ENCODE results near the gene NPAS2. TPM values are rescaled to one million over a fixed set of nuclear protein-coding genes. Genes with fewer than 3 reads are reported as not detected.
A peak's percentile ranks its signal among the peaks of the same experiment; 100 is the strongest.

The NPAS2 gene
- total RNA-seq, 4 donors from 2014 or later: 7.7 to 83.2 (median 15.1) TPM

DNA sequence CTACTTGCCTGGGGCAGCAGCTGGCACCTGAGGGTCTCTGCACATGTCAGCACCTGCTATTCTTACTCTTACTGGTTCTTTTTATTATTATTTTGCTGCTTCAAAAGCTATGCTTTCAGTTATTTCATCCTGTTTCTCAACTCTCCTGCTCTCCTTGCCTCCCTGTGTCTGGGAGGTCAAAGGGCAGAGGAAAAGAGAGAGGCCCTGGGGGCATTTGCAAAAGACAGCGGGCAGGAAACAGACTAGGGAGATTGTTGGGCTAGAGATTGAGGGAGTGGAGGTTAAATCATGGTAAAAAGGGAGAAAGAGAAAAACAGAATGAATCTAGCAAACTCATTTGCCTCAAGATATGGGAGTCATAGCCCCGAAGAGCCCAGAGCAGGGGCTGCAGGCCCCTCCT, 161.1 kb downstream of the NPAS2 start:
- no peaks in the 10 kb centered on the region for H3K27me3 ChIP-seq
- H3K4me3 ChIP-seq: no peak overlapping the region
- no peak for DNase-seq (ENCODE audit: low spot score in 2 of 2)
- no peak for TF ChIP-seq EP300 (IDR thresholded peaks at IDR 0.05)
- TF ChIP-seq, protein P1, sequence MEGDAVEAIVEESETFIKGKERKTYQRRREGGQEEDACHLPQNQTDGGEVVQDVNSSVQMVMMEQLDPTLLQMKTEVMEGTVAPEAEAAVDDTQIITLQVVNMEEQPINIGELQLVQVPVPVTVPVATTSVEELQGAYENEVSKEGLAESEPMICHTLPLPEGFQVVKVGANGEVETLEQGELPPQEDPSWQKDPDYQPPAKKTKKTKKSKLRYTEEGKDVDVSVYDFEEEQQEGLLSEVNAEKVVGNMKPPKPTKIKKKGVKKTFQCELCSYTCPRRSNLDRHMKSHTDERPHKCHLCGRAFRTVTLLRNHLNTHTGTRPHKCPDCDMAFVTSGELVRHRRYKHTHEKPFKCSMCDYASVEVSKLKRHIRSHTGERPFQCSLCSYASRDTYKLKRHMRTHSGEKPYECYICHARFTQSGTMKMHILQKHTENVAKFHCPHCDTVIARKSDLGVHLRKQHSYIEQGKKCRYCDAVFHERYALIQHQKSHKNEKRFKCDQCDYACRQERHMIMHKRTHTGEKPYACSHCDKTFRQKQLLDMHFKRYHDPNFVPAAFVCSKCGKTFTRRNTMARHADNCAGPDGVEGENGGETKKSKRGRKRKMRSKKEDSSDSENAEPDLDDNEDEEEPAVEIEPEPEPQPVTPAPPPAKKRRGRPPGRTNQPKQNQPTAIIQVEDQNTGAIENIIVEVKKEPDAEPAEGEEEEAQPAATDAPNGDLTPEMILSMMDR (IDR thresholded peaks at IDR 0.05): no peak
- TF ChIP-seq POLR2A (IDR thresholded peaks at IDR 0.05): no peak
- WGBS, 2 donors: 53 to 63% methylated on average over 2 of the region's 2 CpGs
- peaks cover 0 to 18% (median 0%) of the 10 kb centered on the region in 4 donors for H3K4me1 ChIP-seq
- no peaks in the 10 kb centered on the region for H3K9me3 ChIP-seq
- H3K27ac ChIP-seq: no peak overlapping the region
- no peaks in the 10 kb centered on the region for H3K36me3 ChIP-seq

DNA sequence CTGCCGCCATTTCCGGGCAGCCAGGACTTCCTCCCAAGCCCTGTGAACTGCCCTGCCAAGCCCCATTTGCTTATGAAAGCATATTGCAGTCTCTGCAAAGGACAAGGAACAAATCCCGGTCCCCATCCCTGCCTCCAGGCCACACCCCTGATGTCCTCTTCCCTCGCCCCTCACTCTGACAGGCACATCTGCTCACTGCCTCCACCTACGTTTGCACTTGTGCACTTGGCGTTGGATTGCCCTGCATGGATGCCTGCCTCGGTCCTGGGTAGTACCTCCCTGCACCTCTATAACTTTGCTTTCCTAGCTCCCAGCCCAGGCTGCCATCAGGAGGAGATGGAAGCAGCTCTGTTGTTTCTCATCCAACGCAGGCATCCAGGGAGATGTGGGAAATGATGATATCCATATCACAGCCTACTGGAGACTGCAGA, 162.5 kb downstream of the NPAS2 start:
- WGBS, 2 donors: 66 to 79% methylated on average over 8 of the region's 8 CpGs
- TF ChIP-seq EP300 (IDR thresholded peaks at IDR 0.05): no peak
- TF ChIP-seq, protein P1 (IDR thresholded peaks at IDR 0.05): no peak
- no peak for TF ChIP-seq POLR2A (IDR thresholded peaks at IDR 0.05)
- no peaks in the 10 kb centered on the region for H3K27me3 ChIP-seq
- H3K4me3 ChIP-seq: no peak overlapping the region
- H3K27ac ChIP-seq: no peak overlapping the region
- H3K4me1 ChIP-seq: peaks cover 0 to 18% (median 0%) of the 10 kb centered on the region in 4 donors
- no peak for DNase-seq (ENCODE audit: low spot score in 2 of 2)
- no peaks in the 10 kb centered on the region for H3K9me3 ChIP-seq
- no peaks in the 10 kb centered on the region for H3K36me3 ChIP-seq

DNA sequence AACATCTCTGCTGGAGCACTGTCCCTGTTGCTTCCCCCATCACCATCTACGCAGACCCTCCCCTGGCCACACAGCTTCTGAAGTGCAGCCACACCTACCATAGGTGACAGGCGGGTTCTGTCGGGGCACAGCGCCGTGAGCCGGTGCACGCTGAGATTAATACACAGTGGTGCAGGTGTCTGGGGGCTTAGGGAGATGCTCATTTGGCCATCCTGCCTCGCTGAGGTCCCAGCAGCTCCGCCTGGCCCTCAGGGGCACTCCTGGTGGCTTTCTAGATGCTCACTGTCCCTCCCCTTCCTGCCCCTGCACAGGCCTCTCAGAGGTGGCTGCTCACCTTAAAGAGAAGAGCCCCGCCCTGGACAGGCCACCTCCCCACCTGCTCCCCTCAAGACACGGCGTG, 163.3 kb downstream of the NPAS2 start:
- no peak overlapping the region for H3K4me3 ChIP-seq
- H3K27me3 ChIP-seq: no peaks in the 10 kb centered on the region
- TF ChIP-seq EP300 (IDR thresholded peaks at IDR 0.05) (no peak), POLR2A (IDR thresholded peaks at IDR 0.05) (no peak)
- TF ChIP-seq, protein P1 (IDR thresholded peaks at IDR 0.05): no peak
- no peaks in the 10 kb centered on the region for H3K9me3 ChIP-seq
- peaks cover 0 to 18% (median 0%) of the 10 kb centered on the region in 4 donors for H3K4me1 ChIP-seq
- H3K36me3 ChIP-seq: no peaks in the 10 kb centered on the region
- no peak overlapping the region for H3K27ac ChIP-seq
- 89 to 90% methylated on average over 7 to 11 of the region's 12 CpGs for WGBS, 2 donors
- no peak for DNase-seq (ENCODE audit: low spot score in 2 of 2)

DNA sequence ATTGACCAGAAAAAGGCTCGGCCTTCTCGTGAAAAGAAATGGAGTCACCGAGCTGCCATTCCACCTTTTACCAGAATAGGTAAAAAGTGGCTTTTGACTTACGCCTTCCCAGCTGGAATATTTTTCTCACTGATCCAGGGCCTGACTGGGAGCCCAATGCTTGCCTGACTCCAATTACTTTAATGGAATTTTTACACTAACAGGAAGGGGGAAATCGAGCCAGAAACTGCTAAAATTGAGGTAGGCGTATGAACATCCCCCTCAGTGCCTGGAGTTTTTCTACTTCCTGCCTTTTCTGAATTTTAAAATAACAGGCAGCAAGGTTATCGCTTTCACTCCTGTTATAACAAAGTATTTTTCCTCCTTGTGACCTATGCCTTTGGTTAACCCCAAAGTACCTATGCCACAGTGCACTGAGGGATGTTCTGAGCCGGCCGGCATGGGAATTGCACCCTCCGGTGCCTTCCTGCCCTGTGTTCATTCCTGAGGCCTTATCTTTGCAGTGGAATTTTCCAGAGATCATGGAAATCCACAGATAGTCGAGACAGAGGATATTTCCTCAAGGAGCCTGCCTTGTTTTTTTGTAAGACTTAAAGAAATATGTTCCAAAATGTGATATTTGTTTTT, 163.9 kb downstream of the NPAS2 start:
- Histone ChIP-seq H3K27ac (peak overlapping the region in 1 of 4 donors; percentile 40), H3K27me3 (no peaks in the 10 kb centered on the region), H3K9me3 (no peaks in the 10 kb centered on the region), H3K4me1 (peaks cover 0 to 18% (median 0%) of the 10 kb centered on the region in 4 donors), H3K4me3 (no peak overlapping the region), H3K36me3 (no peaks in the 10 kb centered on the region)
- no peak for DNase-seq (ENCODE audit: low spot score in 2 of 2)
- TF ChIP-seq EP300 (IDR thresholded peaks at IDR 0.05): no peak
- TF ChIP-seq, protein P1 (IDR thresholded peaks at IDR 0.05): no peak
- TF ChIP-seq POLR2A (IDR thresholded peaks at IDR 0.05): no peak
- 65 to 66% methylated on average over 11 of the region's 11 CpGs for WGBS, 2 donors

DNA sequence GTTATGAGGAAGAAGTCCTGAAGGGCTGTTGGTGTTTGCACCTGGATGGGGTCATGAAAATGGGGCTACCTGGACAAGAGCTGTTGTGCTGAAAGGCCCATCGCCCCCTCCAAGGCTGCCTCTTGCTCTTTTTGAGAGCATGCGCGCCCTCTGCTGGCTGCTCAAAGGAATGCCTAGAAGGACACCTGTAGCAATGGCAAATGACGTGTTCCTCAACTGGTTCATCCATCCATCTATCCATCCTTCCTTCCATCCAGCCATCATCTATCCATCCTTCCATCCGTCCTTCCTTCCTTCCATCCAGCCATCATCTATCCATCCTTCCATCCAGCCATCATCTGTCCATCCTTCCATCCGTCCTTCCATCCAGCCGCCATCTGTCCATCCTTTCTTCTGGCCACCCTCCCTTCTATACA, 165.0 kb downstream of the NPAS2 start:
- H3K9me3 ChIP-seq: no peaks in the 10 kb centered on the region
- peaks cover 0 to 18% (median 0%) of the 10 kb centered on the region in 4 donors for H3K4me1 ChIP-seq
- 28 to 30% methylated on average over 7 of the region's 7 CpGs for WGBS, 2 donors
- peak; percentile 67 to 75 for DNase-seq (ENCODE audit: low spot score in 2 of 2)
- no peak overlapping the region for H3K4me3 ChIP-seq
- H3K27ac ChIP-seq: no peak overlapping the region
- no peak for TF ChIP-seq POLR2A (IDR thresholded peaks at IDR 0.05)
- TF ChIP-seq, protein P1 (IDR thresholded peaks at IDR 0.05): peak; percentile 85 to 93 (median 89)
- TF ChIP-seq EP300 (IDR thresholded peaks at IDR 0.05): peak in 1 of 2 donors; percentile 37
- no peaks in the 10 kb centered on the region for H3K27me3 ChIP-seq
- peaks cover 0 to 2% (median 0%) of the 10 kb centered on the region in 3 donors for H3K36me3 ChIP-seq

All from tibial nerve (tissue), 4 donors.